HepG2 (cell line): ENCODE results near the gene ATG2A. TPM values are rescaled to one million over a fixed set of nuclear protein-coding genes. Genes with fewer than 3 reads are reported as not detected.

Experiments used
- AFF4 ChIP-seq: sonication (generic); formaldehyde crosslinking; IDR thresholded peaks from 2 replicates; pipeline ENCODE4 v1.4.0; 2020; ENCODE audit warnings: missing genetic modification reagents
- CHD2 ChIP-seq: IDR thresholded peaks from 2 replicates; pipeline ENCODE4 v1.6.1; 2011; ENCODE audit warnings: low read depth, low read length, improper control_type of control experiment
- CTCF ChIP-seq: sonication (generic); formaldehyde crosslinking; IDR thresholded peaks from 2 replicates; pipeline ENCODE4 v1.5.0; 2020; ENCODE audit warnings: mild to moderate bottlenecking, missing genetic modification reagents, moderate library complexity
- HMGXB4 ChIP-seq, 2 experiments: sonication (generic) in 1 of 2; formaldehyde crosslinking in 1 of 2; IDR thresholded peaks; 2 replicates each; pipeline versions ENCODE4 v1.4.0 to v1.6.1; 2018 to 2020; ENCODE audit warnings: missing genetic modification reagents in 2 of 2, borderline replicate concordance in 1 of 2, low read depth in 1 of 2, mild to moderate bottlenecking in 1 of 2, missing biosample characterization in 1 of 2
- MAZ ChIP-seq, 2 experiments: sonication (generic) in 1 of 2; formaldehyde crosslinking in 1 of 2; IDR thresholded peaks; 2 replicates each; pipeline versions ENCODE4 v1.5.0 to v1.6.1; 2012 to 2020; ENCODE audit warnings: low read depth in 2 of 2, mild to moderate bottlenecking in 2 of 2, borderline replicate concordance in 1 of 2, improper control_type of control experiment in 1 of 2, low read length in 1 of 2, missing genetic modification reagents in 1 of 2, moderate library complexity in 1 of 2
- RAD21 ChIP-seq: fragments of 450-650 bp; formaldehyde crosslinking; IDR thresholded peaks from 2 replicates; pipeline ENCODE4 v1.5.0; 2020; ENCODE audit warnings: mild to moderate bottlenecking
- RCOR2 ChIP-seq: IDR thresholded peaks from 2 replicates; pipeline ENCODE4 v1.6.1; 2016; ENCODE audit warnings: missing biosample characterization, missing genetic modification reagents
- SMC3 ChIP-seq: IDR thresholded peaks from 2 replicates; pipeline ENCODE4 v1.6.1; 2011; ENCODE audit warnings: low read length, improper control_type of control experiment
- SYNCRIP ChIP-seq: fragments of 200-400 bp; formaldehyde crosslinking; IDR thresholded peaks from 2 replicates; pipeline ENCODE4 v1.6.1; 2018; ENCODE audit warnings: mild to moderate bottlenecking, low read depth, low read length; ENCODE audit not compliant: insufficient read depth
- TFDP2 ChIP-seq: sonication (generic); formaldehyde crosslinking; IDR thresholded peaks from 2 replicates; pipeline ENCODE4 v1.4.0; 2020; ENCODE audit warnings: missing genetic modification reagents
- TOPORS ChIP-seq: sonication (generic); formaldehyde crosslinking; IDR thresholded peaks from 2 replicates; pipeline ENCODE4 v1.8.0; 2023; ENCODE audit warnings: mild to moderate bottlenecking, missing genetic modification reagents
- ZC3H13 ChIP-seq: sonication (generic); formaldehyde crosslinking; IDR thresholded peaks from 2 replicates; pipeline ENCODE4 v1.8.1; 2023; ENCODE audit warnings: mild to moderate bottlenecking, missing genetic modification reagents, moderate library complexity
- ZNF274 ChIP-seq: sonication (generic); formaldehyde crosslinking; IDR thresholded peaks from 2 replicates; pipeline ENCODE4 v1.5.1; 2020; ENCODE audit warnings: mild to moderate bottlenecking, missing genetic modification reagents
- ZNF431 ChIP-seq: sonication (generic); formaldehyde crosslinking; IDR thresholded peaks from 2 replicates; pipeline ENCODE4 v1.9.0; 2022; ENCODE audit warnings: missing genetic modification reagents, low read depth, mild to moderate bottlenecking, borderline replicate concordance
- ZNF7 ChIP-seq: IDR thresholded peaks from 2 replicates; pipeline ENCODE4 v1.6.1; 2016; ENCODE audit warnings: missing biosample characterization, missing genetic modification reagents
- polyA plus RNA-seq, 8 experiments: library from polyadenylated mRNA; depleted of rRNA in 3 of 8; stranded (reverse) in 7 of 8; unstranded in 1 of 8; fragments of >200 nt; fragmentation: Illumina TruSeq in 4 of 8; extraction: Trizol in 4 of 8; gene quantifications; 2 replicates each; pipeline versions ENCODE4 v1.2.1 to v1.2.3, GENCODE V29; 2011 to 2016; ENCODE audit warnings: low read depth in 4 of 8, missing spikeins in 1 of 8, mixed read lengths in 1 of 8; ENCODE audit not compliant: insufficient read depth in 1 of 8
- total RNA-seq, 5 experiments: library from RNA; depleted of rRNA; stranded (reverse); fragments of >200 nt; fragmentation: Illumina TruSeq; extraction: Trizol; gene quantifications; 2 replicates each; pipeline ENCODE4 v1.2.3, GENCODE V29; 2016; ENCODE audit warnings: low read depth in 1 of 5

The ATG2A gene
- total and polyA plus RNA-seq, 2 of the 13 experiments (the other 11 are each of a cell fraction or from before 2014, with no cell fraction given), result 6.7 to 8.0 TPM

- TF ChIP-seq SMC3 (peak; percentile 15; the same call in 1 of the 2 replicates), ZNF274 (no peak), TFDP2 (CRISPR knock-in tag) (0 out of 2 replicates have a peak, but pooled peaks have one; percentile 7), HMGXB4 (CRISPR knock-in tag; IDR thresholded peaks at IDR 0.05; ENCODE audit: borderline replicate concordance in 1 of 2, low read depth in 1 of 2) (no peak), SYNCRIP (no peak), ZC3H13 (0 out of 2 replicates have a peak, but pooled peaks have one; percentile 28), ZNF431 (CRISPR knock-in tag) (no peak), CTCF (CRISPR knock-in tag) (peak; percentile 72), TOPORS (peak; percentile 39; the same call in 1 of the 2 replicates), AFF4 (CRISPR knock-in tag) (0 out of 2 replicates have a peak, but pooled peaks have one; percentile 3), MAZ (IDR thresholded peaks at IDR 0.05; ENCODE audit: borderline replicate concordance, low read depth, low read length) (no peak), MAZ (CRISPR knock-in tag; IDR thresholded peaks at IDR 0.05; ENCODE audit: low read depth) (no peak), CHD2 (no peak), RAD21 (CRISPR knock-in tag) (peak; percentile 63), RCOR2 (no peak), ZNF7 (CRISPR knock-in tag) (no peak)
Measured at GRCh38 chr11:64869571-64870175, 47.3 kb downstream of the ATG2A start (continued).
